CD4-positive, CD25-positive, alpha-beta regulatory T cell (primary cell): ENCODE data around the gene PTPRG. TPM values are rescaled to one million over a fixed set of nuclear protein-coding genes. Genes with fewer than 3 reads are reported as not detected.

Experiments used
- ATAC-seq, 2 donors: fragments of 150-1000 bp; cut with Tn5 transposase; one replicate each; pipeline ENCODE4 v1.10.0; 2021; ENCODE audit warnings: low read depth in 2 of 2, moderate number of reproducible peaks in 2 of 2, moderate library complexity in 1 of 2
- DNase-seq, 3 donors: peaks; one replicate each; pipeline versions ENCODE4 v3.0.0 to v3.0.0-alpha.2; 2012 to 2022; ENCODE audit warnings: mixed read lengths in 1 of 3
- H3K27ac ChIP-seq: one replicate; pipeline ENCODE4 v1.7.0; 2013; ENCODE audit warnings: mild to moderate bottlenecking, low read length; ENCODE audit not compliant: insufficient read depth, poor library complexity, severe bottlenecking
- H3K27me3 ChIP-seq: one replicate; pipeline ENCODE4 v1.7.0; 2013; ENCODE audit warnings: low read length; ENCODE audit not compliant: control insufficient read depth, insufficient read depth
- H3K36me3 ChIP-seq: one replicate; pipeline ENCODE4 v1.7.0; 2013; ENCODE audit warnings: mild to moderate bottlenecking, low read length, moderate library complexity; ENCODE audit not compliant: control insufficient read depth, insufficient read depth
- H3K4me1 ChIP-seq: 2 replicates; pipeline ENCODE4 v1.7.0; 2013; ENCODE audit warnings: mild to moderate bottlenecking, low read length; ENCODE audit not compliant: insufficient read depth, control insufficient read depth, poor library complexity, severe bottlenecking
- H3K4me3 ChIP-seq: one replicate; pipeline ENCODE4 v1.7.0; 2013; ENCODE audit warnings: low read depth, mild to moderate bottlenecking, low read length, moderate library complexity
- H3K9me3 ChIP-seq, 2 experiments: 1 replicate in 1 of 2; 2 replicates in 1 of 2; pipeline ENCODE4 v1.7.0; 2013; ENCODE audit warnings: low read length in 2 of 2, mild to moderate bottlenecking in 1 of 2, moderate library complexity in 1 of 2; ENCODE audit not compliant: control insufficient read depth in 2 of 2
- H3K27ac Mint-ChIP-seq, 3 donors: one replicate each; pipeline ENCODE4 v1.8.0; 2020 to 2022; ENCODE audit warnings: mild to moderate bottlenecking in 3 of 3, mixed read lengths in 3 of 3, moderate library complexity in 2 of 3
- H3K27me3 Mint-ChIP-seq: one replicate; pipeline ENCODE4 v1.8.0; 2022; ENCODE audit warnings: mild to moderate bottlenecking, mixed read lengths
- H3K36me3 Mint-ChIP-seq: one replicate; pipeline ENCODE4 v1.8.0; 2020; ENCODE audit warnings: mixed read lengths
- H3K4me1 Mint-ChIP-seq, 4 donors: one replicate each; pipeline ENCODE4 v1.8.0; 2020 to 2022; ENCODE audit warnings: mixed read lengths in 4 of 4, mild to moderate bottlenecking in 1 of 4
- H3K4me3 Mint-ChIP-seq, 4 donors: one replicate each; pipeline ENCODE4 v1.8.0; 2020 to 2022; ENCODE audit warnings: mild to moderate bottlenecking in 4 of 4, mixed read lengths in 4 of 4, moderate library complexity in 3 of 4
- H3K9me3 Mint-ChIP-seq, 7 donors: one replicate each; pipeline ENCODE4 v1.8.0; 2020 to 2022; ENCODE audit warnings: mixed read lengths in 7 of 7, mild to moderate bottlenecking in 3 of 7, moderate library complexity in 2 of 7
- polyA plus RNA-seq, 4 donors: library from polyadenylated mRNA; unstranded; fragments of 300-500 nt; fragmentation: Illumina TruSeq; gene quantifications; one replicate each; pipeline ENCODE4 v1.2.3, GENCODE V29; 2021
- total RNA-seq: library from RNA; stranded (reverse); gene quantifications from one replicate; pipeline ENCODE4 v1.2.3, GENCODE V29; 2022

Gene PTPRG
- total and polyA plus RNA-seq, 5 donors from 2014 or later, result not detected

DNA sequence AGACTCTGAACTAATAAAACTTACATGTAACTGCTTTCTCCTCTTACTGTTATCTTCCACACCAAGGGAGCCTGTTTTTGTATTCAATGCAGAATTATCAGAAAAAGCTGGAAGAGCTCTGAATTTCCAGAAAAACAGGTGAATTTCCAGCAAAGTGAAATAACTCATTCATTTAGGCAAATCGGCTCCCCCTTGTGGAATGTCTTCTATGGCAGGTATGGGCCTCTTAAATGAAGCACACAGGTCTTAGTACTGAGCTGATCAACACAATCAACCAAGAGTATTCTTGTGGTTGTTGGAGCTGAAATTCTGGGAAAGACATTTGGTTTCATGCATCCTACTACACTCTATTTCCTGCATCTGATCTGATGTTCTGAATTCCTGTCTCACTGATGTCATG, 31.0 kb upstream of the PTPRG start:
- H3K27me3 ChIP-seq, result no peaks in the 10 kb centered on the region
- no peaks in the 10 kb centered on the region for H3K36me3 Mint-ChIP-seq
- H3K4me3 ChIP-seq, result no peak overlapping the region
- H3K9me3 Mint-ChIP-seq, result no peaks in the 10 kb centered on the region
- H3K4me1 Mint-ChIP-seq, result no peaks in the 10 kb centered on the region
- no peaks in the 10 kb centered on the region for H3K4me1 ChIP-seq
- DNase-seq (peak in 1 of 3 donors; percentile 48), ATAC-seq (no peak)
- H3K4me3 Mint-ChIP-seq, result no peak overlapping the region
- H3K9me3 ChIP-seq, result no peaks in the 10 kb centered on the region
- H3K27ac Mint-ChIP-seq, result no peak overlapping the region
- peaks cover 4% of the 10 kb centered on the region for H3K27me3 Mint-ChIP-seq
- H3K36me3 ChIP-seq, result no peaks in the 10 kb centered on the region
- H3K27ac ChIP-seq, result no peak overlapping the region

GRCh38 chr3:61531528-61531927, 29.8 kb upstream of the PTPRG start:
- no peaks in the 10 kb centered on the region for H3K4me1 ChIP-seq
- ATAC-seq (no peak), DNase-seq (no peak)
- H3K27ac ChIP-seq, result no peak overlapping the region
- no peaks in the 10 kb centered on the region for H3K9me3 Mint-ChIP-seq
- no peaks in the 10 kb centered on the region for H3K36me3 Mint-ChIP-seq
- no peak overlapping the region for H3K4me3 Mint-ChIP-seq
- no peaks in the 10 kb centered on the region for H3K27me3 ChIP-seq
- H3K27me3 Mint-ChIP-seq, result peaks cover 4% of the 10 kb centered on the region
- H3K27ac Mint-ChIP-seq, result no peak overlapping the region
- no peaks in the 10 kb centered on the region for H3K36me3 ChIP-seq
- no peaks in the 10 kb centered on the region for H3K4me1 Mint-ChIP-seq
- H3K9me3 ChIP-seq, result no peaks in the 10 kb centered on the region
- H3K4me3 ChIP-seq, result no peak overlapping the region

DNA sequence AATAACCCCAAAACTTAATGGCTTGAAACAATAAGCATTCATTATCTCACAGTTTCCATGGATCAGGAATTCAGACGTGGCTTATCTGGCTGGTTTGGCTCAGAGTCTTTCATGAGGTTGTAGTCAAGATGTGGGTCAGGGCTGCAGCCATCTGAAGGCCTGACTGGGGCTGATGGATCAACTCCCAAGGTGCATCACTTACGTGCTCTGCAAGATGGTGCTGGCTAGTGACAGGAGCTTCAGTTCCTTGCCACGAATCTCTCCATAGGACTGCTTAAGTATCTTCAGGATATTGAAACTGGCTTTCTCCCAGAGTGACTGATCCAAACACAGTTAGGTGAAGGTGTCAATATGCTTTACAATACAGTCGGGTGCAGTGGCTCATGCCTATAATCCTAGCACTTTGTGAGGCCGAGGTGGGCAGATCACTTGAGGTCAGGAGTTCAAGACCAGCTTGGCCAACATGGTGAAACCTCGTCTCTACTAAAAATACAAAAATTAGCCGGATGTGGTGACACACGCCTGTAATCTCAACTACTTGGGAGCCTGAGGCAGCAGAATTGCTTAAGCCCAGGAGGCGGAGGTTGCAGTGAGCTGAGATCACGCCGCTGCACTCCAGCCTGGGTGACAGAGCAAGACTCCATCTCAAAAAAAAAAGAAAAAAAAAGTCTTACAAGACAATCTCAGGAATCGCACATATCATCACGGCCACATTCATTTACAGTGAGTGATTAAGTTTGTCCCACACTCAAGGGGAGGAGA, 28.5 kb upstream of the PTPRG start:
- H3K4me1 Mint-ChIP-seq, result no peaks in the 10 kb centered on the region
- Histone ChIP-seq H3K9me3 (no peaks in the 10 kb centered on the region), H3K27me3 (no peaks in the 10 kb centered on the region), H3K27ac (no peak overlapping the region), H3K4me3 (no peak overlapping the region), H3K36me3 (no peaks in the 10 kb centered on the region), H3K4me1 (no peaks in the 10 kb centered on the region)
- H3K36me3 Mint-ChIP-seq, result no peaks in the 10 kb centered on the region
- no peak overlapping the region for H3K27ac Mint-ChIP-seq
- H3K9me3 Mint-ChIP-seq, result no peaks in the 10 kb centered on the region
- peaks cover 4% of the 10 kb centered on the region for H3K27me3 Mint-ChIP-seq
- no peak overlapping the region for H3K4me3 Mint-ChIP-seq
- no peak for DNase-seq
- no peak for ATAC-seq

DNA sequence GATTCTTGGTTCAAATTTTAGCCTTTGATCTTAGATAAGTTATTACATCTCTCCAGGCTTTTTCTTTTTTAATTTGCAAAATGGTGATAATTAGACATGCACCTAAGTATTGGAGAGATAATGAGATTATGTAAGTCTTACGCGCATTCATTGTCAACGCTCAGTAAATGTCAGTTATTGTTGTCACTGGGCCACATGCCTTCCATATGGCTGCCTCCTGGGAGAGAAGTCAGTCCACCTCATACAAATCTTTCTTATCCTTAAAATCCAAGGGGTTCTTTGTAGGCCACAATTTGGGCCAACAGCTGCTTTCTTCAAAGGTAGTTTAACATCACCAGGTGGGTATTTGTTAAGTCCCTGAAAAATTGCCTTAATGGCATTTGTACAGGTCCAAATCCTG, 25.5 kb upstream of the PTPRG start:
- no peak overlapping the region for H3K4me3 Mint-ChIP-seq
- no peak overlapping the region for H3K27ac ChIP-seq
- no peaks in the 10 kb centered on the region for H3K9me3 Mint-ChIP-seq
- no peaks in the 10 kb centered on the region for H3K4me1 ChIP-seq
- no peaks in the 10 kb centered on the region for H3K36me3 ChIP-seq
- H3K27ac Mint-ChIP-seq, result no peak overlapping the region
- no peak overlapping the region for H3K4me3 ChIP-seq
- H3K36me3 Mint-ChIP-seq, result no peaks in the 10 kb centered on the region
- no peaks in the 10 kb centered on the region for H3K9me3 ChIP-seq
- no peaks in the 10 kb centered on the region for H3K27me3 ChIP-seq
- H3K4me1 Mint-ChIP-seq, result no peaks in the 10 kb centered on the region
- peaks cover 4% of the 10 kb centered on the region for H3K27me3 Mint-ChIP-seq
- DNase-seq, result no peak
- no peak for ATAC-seq

- H3K4me3 Mint-ChIP-seq, result peak overlapping the region in 1 of 4 donors; percentile 43
- ATAC-seq, result no peak
- Histone ChIP-seq H3K36me3 (no peaks in the 10 kb centered on the region), H3K4me3 (no peak overlapping the region), H3K4me1 (no peaks in the 10 kb centered on the region), H3K27ac (no peak overlapping the region), H3K9me3 (no peaks in the 10 kb centered on the region), H3K27me3 (no peaks in the 10 kb centered on the region)
- H3K27ac Mint-ChIP-seq, result no peak overlapping the region
- H3K36me3 Mint-ChIP-seq, result no peaks in the 10 kb centered on the region
- H3K9me3 Mint-ChIP-seq, result peaks cover 0 to 2% (median 0%) of the 10 kb centered on the region in 7 donors
- DNase-seq, result no peak
- no peaks in the 10 kb centered on the region for H3K4me1 Mint-ChIP-seq
- H3K27me3 Mint-ChIP-seq, result no peaks in the 10 kb centered on the region
Measured at GRCh38 chr3:61537366-61537765, 24.0 kb upstream of the PTPRG start.

- Mint-ChIP-seq H3K36me3 (no peaks in the 10 kb centered on the region), H3K4me1 (no peaks in the 10 kb centered on the region), H3K27me3 (no peaks in the 10 kb centered on the region), H3K9me3 (peaks cover 0 to 2% (median 0%) of the 10 kb centered on the region in 7 donors), H3K27ac (no peak overlapping the region), H3K4me3 (no peak overlapping the region)
- H3K27ac ChIP-seq, result no peak overlapping the region
- ATAC-seq (no peak), DNase-seq (no peak)
- H3K36me3 ChIP-seq, result no peaks in the 10 kb centered on the region
- H3K4me1 ChIP-seq, result no peaks in the 10 kb centered on the region
- H3K27me3 ChIP-seq, result no peaks in the 10 kb centered on the region
- H3K4me3 ChIP-seq, result no peak overlapping the region
- H3K9me3 ChIP-seq, result no peaks in the 10 kb centered on the region
Measured at GRCh38 chr3:61538486-61538885, 22.9 kb upstream of the PTPRG start.

- Histone ChIP-seq H3K4me1 (no peaks in the 10 kb centered on the region), H3K4me3 (no peak overlapping the region), H3K9me3 (no peaks in the 10 kb centered on the region), H3K27ac (no peak overlapping the region), H3K27me3 (no peaks in the 10 kb centered on the region), H3K36me3 (no peaks in the 10 kb centered on the region)
- Mint-ChIP-seq H3K9me3 (peaks cover 0 to 5% (median 1%) of the 10 kb centered on the region in 7 donors), H3K27ac (no peak overlapping the region), H3K36me3 (no peaks in the 10 kb centered on the region), H3K4me3 (no peak overlapping the region), H3K4me1 (no peaks in the 10 kb centered on the region), H3K27me3 (no peaks in the 10 kb centered on the region)
- ATAC-seq, result no peak
- DNase-seq, result no peak
Measured at GRCh38 chr3:61541694-61542093, 19.7 kb upstream of the PTPRG start.

- Mint-ChIP-seq H3K36me3 (no peaks in the 10 kb centered on the region), H3K9me3 (peaks cover 0 to 5% (median 1%) of the 10 kb centered on the region in 7 donors), H3K27me3 (no peaks in the 10 kb centered on the region), H3K4me1 (no peaks in the 10 kb centered on the region), H3K27ac (no peak overlapping the region), H3K4me3 (no peak overlapping the region)
- no peak overlapping the region for H3K4me3 ChIP-seq
- H3K9me3 ChIP-seq, result no peaks in the 10 kb centered on the region
- H3K4me1 ChIP-seq, result no peaks in the 10 kb centered on the region
- DNase-seq (no peak), ATAC-seq (no peak)
- no peaks in the 10 kb centered on the region for H3K27me3 ChIP-seq
- H3K36me3 ChIP-seq, result no peaks in the 10 kb centered on the region
- no peak overlapping the region for H3K27ac ChIP-seq
Measured at GRCh38 chr3:61545716-61546115, 15.7 kb upstream of the PTPRG start.
